Measurements from ENCODE around the gene CNPY2.

DNA sequence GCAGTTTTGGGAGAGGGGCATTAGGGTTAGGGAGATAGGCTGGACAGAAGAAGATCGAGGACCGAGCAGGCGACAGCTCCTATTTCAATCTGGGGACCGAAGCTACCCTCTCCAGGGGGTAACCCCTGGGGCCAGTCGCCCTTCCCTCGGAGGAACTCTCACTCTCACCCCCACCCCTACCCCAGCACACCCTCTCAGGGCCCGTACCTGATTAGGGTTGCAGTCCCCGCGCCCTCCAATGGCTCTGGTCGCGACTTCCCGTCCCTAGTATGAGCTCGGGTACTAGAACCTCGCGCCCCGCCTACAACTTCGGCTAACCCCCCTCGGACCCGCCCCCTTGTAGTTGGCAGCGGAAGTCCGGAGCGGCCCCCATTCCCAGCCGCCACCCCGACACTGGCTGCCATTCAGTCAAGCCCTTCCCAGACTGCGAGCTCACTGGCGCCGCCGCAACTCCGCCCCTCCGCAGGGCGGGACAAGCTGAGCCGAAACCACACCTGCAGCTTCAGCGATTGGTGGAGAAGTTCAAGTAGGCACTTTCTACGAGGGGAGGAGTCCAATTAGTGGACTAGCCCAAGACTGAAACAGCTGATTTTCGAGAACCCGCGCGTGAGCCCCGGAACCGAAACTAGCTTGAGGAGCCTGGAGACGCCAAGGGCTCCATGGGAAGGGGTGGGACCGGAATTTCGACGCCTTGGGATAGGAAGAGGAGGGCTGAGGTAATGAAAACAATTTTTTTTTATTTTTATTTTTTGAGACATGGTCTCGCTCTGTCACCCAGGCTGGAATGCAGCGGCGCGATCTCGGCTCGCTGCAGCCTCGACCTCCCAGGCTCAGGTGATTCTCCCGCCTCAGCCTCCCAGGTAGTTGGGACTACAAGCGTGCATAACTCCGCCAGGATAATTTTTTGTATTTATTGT, 44.3 kb upstream of the CNPY2 start, which contains the start of gene STAT2:
- TF ChIP-seq, protein P1, sequence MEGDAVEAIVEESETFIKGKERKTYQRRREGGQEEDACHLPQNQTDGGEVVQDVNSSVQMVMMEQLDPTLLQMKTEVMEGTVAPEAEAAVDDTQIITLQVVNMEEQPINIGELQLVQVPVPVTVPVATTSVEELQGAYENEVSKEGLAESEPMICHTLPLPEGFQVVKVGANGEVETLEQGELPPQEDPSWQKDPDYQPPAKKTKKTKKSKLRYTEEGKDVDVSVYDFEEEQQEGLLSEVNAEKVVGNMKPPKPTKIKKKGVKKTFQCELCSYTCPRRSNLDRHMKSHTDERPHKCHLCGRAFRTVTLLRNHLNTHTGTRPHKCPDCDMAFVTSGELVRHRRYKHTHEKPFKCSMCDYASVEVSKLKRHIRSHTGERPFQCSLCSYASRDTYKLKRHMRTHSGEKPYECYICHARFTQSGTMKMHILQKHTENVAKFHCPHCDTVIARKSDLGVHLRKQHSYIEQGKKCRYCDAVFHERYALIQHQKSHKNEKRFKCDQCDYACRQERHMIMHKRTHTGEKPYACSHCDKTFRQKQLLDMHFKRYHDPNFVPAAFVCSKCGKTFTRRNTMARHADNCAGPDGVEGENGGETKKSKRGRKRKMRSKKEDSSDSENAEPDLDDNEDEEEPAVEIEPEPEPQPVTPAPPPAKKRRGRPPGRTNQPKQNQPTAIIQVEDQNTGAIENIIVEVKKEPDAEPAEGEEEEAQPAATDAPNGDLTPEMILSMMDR (IDR thresholded peaks at IDR 0.05), result no peak
- TF ChIP-seq POLR2A (IDR thresholded peaks at IDR 0.05), result no peak
